ENCODE results near the gene PDXK. TPM values are rescaled to one million over a fixed set of nuclear protein-coding genes. Genes with fewer than 3 reads are reported as not detected.

PDXK gene
- polyA plus RNA-seq, 3 donors: 128 to 214 (median 210) TPM

DNA sequence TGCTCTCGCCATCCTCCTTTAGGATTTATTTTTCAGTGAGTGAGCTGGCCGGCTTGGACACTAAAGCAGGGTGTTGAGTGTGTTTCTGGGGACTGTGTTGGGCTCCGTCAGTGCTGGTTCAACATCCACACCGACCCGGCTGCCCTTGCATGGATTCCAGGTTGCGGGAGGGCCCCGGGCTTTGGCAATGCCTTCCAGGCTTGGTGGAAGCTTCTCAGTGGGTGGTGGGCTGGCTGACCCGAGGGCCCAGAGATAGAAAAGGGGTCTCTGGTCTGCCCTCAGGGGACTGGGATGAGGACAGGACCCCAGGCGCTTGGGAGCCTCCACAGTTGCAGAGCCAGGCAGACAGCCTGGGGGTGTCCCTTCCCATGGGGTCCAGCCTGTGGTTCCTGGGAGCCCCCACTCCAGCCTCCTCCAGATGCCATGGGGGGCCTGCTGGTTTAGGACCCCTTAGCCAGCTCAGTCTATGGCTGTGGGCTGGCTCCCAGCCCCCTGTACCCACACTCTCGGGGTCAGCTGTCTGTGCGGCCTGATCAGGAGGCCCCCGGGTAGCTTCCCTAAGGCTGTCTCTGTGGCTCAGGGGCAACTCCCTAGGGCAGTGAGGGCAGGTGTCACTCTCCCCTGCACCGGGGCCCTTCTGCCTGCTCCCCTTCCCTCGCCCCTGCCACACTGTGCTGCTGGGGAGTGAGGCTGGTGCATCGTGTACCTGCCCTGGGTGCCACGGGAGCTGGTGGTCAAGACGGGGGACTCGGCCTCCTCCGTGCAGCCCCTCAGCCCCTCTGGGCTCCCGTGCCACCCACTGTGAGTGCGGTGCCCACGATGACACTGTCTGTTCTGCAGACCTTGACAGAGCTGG lies 16.5 kb downstream of the PDXK start:
- Histone ChIP-seq H3K27ac (ENCODE audit: low read depth in 1 of 2, low read length in 2 of 2) (no peak overlapping the region), H3K36me3 (replicated peaks in 1 of 2; ENCODE audit: control insufficient read depth in 1 of 2, insufficient read depth in 2 of 2, low read length in 2 of 2) (peaks cover 54 to 86% of the 10 kb centered on the region in 2 donors), H3K4me1 (ENCODE audit: control insufficient read depth in 1 of 2, insufficient read depth in 2 of 2, low read length in 2 of 2) (peaks cover 7 to 24% of the 10 kb centered on the region in 2 donors), H4K20me1 (ENCODE audit: insufficient read depth, low read length) (peaks cover 100% of the 10 kb centered on the region), H3K9me3 (replicated peaks in 1 of 2; ENCODE audit: control insufficient read depth in 1 of 2, insufficient read depth in 1 of 2, low read length in 2 of 2) (no peaks in the 10 kb centered on the region), H3K27me3 (ENCODE audit: control insufficient read depth in 2 of 2, insufficient read depth in 2 of 2, low read length in 2 of 2) (no peaks in the 10 kb centered on the region), H2AFZ (ENCODE audit: insufficient read depth, low read depth, low read length, poor library complexity, severe bottlenecking) (no peak overlapping the region), H3K9ac (ENCODE audit: insufficient read depth, low read length, poor library complexity, severe bottlenecking) (no peak overlapping the region), H3K4me2 (replicated peaks; ENCODE audit: extremely low read depth, low read length, poor library complexity, severe bottlenecking) (no peak overlapping the region), H3K79me2 (ENCODE audit: insufficient read depth, low read length) (peaks cover 81% of the 10 kb centered on the region), H3K4me3 (replicated peaks in 1 of 3; ENCODE audit: low read depth in 2 of 3, low read length in 3 of 3) (no peak overlapping the region)
- Mint-ChIP-seq H3K4me3 (no peak overlapping the region), H3K36me3 (peaks cover 46 to 80% of the 10 kb centered on the region in 2 donors), H3K4me1 (peaks cover 33% of the 10 kb centered on the region), H3K9me3 (peaks cover 0 to 11% (median 0%) of the 10 kb centered on the region in 7 donors), H3K27ac (peak overlapping the region in 2 of 7 donors; percentile 35 to 74), H3K27me3 (ENCODE audit: low read depth in 3 of 3) (peaks cover 0 to 1% (median 0%) of the 10 kb centered on the region in 3 donors)
- WGBS (ENCODE audit: insufficient coverage): 96% methylated on average over 14 of the region's 22 CpGs
- intact Hi-C loops (cut with micrococcal nuclease): loop anchor here in 1 of 2 donors (10.0 kb wide), 1 partner anchor 61 kb away; no protein-coding TSS in a partner anchor
- no peak for DNase-seq
- TF ChIP-seq, protein P1, sequence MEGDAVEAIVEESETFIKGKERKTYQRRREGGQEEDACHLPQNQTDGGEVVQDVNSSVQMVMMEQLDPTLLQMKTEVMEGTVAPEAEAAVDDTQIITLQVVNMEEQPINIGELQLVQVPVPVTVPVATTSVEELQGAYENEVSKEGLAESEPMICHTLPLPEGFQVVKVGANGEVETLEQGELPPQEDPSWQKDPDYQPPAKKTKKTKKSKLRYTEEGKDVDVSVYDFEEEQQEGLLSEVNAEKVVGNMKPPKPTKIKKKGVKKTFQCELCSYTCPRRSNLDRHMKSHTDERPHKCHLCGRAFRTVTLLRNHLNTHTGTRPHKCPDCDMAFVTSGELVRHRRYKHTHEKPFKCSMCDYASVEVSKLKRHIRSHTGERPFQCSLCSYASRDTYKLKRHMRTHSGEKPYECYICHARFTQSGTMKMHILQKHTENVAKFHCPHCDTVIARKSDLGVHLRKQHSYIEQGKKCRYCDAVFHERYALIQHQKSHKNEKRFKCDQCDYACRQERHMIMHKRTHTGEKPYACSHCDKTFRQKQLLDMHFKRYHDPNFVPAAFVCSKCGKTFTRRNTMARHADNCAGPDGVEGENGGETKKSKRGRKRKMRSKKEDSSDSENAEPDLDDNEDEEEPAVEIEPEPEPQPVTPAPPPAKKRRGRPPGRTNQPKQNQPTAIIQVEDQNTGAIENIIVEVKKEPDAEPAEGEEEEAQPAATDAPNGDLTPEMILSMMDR (IDR thresholded peaks at IDR 0.05): no peak

DNA sequence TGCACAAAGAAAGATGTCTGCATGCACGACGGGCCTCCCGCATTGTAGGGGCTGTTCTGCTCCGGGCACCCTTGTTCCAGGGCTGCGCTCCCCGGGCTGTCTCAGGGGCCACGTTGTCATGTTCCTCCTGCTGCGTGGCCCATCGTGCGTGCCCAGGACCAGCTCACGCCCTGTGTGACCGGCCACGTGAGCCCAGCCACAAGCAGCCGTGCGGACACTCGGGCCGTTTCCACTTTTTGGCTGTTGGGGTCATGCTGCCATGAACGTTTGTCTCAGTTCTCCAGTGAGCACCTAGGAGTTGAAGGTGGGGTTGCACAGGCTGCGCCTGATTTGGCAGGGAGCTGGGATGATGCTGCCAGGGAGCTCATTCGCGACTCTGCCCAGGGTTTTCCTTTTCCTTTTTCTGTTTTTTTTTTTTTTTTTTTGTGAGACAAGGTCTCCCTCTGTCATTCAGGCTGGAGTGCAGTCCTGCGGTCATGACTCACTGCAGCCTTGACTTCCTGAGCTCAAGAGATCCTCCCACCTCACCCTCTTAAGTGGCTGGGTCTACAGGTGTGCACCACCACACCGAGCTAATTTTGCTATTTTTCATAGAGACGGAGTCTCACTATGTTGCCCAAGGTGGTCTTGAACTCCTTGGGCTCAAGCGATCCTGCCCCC lies 17.4 kb downstream of the PDXK start:
- H3K27me3 ChIP-seq (ENCODE audit: control insufficient read depth in 2 of 2, insufficient read depth in 2 of 2, low read length in 2 of 2): no peaks in the 10 kb centered on the region
- H3K79me2 ChIP-seq (ENCODE audit: insufficient read depth, low read length): peaks cover 72% of the 10 kb centered on the region
- Mint-ChIP-seq H3K36me3 (peaks cover 41 to 78% of the 10 kb centered on the region in 2 donors), H3K9me3 (peaks cover 0 to 11% (median 0%) of the 10 kb centered on the region in 7 donors), H3K4me1 (peaks cover 33% of the 10 kb centered on the region), H3K27ac (peak overlapping the region in 2 of 7 donors; percentile 57 to 67), H3K27me3 (ENCODE audit: low read depth in 3 of 3) (peaks cover 0 to 1% (median 0%) of the 10 kb centered on the region in 3 donors), H3K4me3 (no peak overlapping the region)
- no peak overlapping the region for H3K4me2 ChIP-seq (replicated peaks; ENCODE audit: extremely low read depth, low read length, poor library complexity, severe bottlenecking)
- peaks cover 7 to 23% of the 10 kb centered on the region in 2 donors for H3K4me1 ChIP-seq (ENCODE audit: control insufficient read depth in 1 of 2, insufficient read depth in 2 of 2, low read length in 2 of 2)
- peaks cover 51 to 82% of the 10 kb centered on the region in 2 donors for H3K36me3 ChIP-seq (replicated peaks in 1 of 2; ENCODE audit: control insufficient read depth in 1 of 2, insufficient read depth in 2 of 2, low read length in 2 of 2)
- H2AFZ ChIP-seq (ENCODE audit: insufficient read depth, low read depth, low read length, poor library complexity, severe bottlenecking): no peak overlapping the region
- intact Hi-C loops (cut with micrococcal nuclease): loop anchor here in 1 of 2 donors (10.0 kb wide), 1 partner anchor 62 kb away; no protein-coding TSS in a partner anchor
- H3K9ac ChIP-seq (ENCODE audit: insufficient read depth, low read length, poor library complexity, severe bottlenecking): no peak overlapping the region
- peaks cover 96% of the 10 kb centered on the region for H4K20me1 ChIP-seq (ENCODE audit: insufficient read depth, low read length)
- no peak overlapping the region for H3K27ac ChIP-seq (ENCODE audit: low read depth in 1 of 2, low read length in 2 of 2)
- H3K4me3 ChIP-seq (replicated peaks in 1 of 3; ENCODE audit: low read depth in 2 of 3, low read length in 3 of 3): no peak overlapping the region
- no peaks in the 10 kb centered on the region for H3K9me3 ChIP-seq (replicated peaks in 1 of 2; ENCODE audit: control insufficient read depth in 1 of 2, insufficient read depth in 1 of 2, low read length in 2 of 2)
- no peak for DNase-seq
- WGBS (ENCODE audit: insufficient coverage): 97% methylated on average over 22 of the region's 25 CpGs
- TF ChIP-seq, protein P1 (IDR thresholded peaks at IDR 0.05): no peak

All from CD14-positive monocyte (primary cell).